ENCODE data around the gene NFATC2IP.

NFATC2IP gene

GRCh38 chr16:29007730-29008593 is 57.2 kb downstream of the NFATC2IP start:
- no peak for TF ChIP-seq CTCF (IDR thresholded peaks at IDR 0.05; ENCODE audit: insufficient read depth, low read length, missing control alignments)
- POLR2A ChIA-PET, result interaction anchor here (1.0 kb wide), 1 partner anchor 185 kb away, joined by 4 read pairs; the partner anchor contains the start of gene ATXN2L
- no peak for DNase-seq (ENCODE audit: low read depth, low spot score)
- no peak overlapping the region for H3K4me3 ChIP-seq (ENCODE audit: low read depth, low read length)
- CTCF ChIA-PET, result interaction anchor here (0.7 kb wide), 1 partner anchor 21 kb away, joined by 3 read pairs; no protein-coding TSS in a partner anchor

GRCh38 chr16:29009050-29009837 is 58.5 kb downstream of the NFATC2IP start:
- CTCF ChIA-PET, result interaction anchor here (1.3 kb wide), 1 partner anchor 10 kb away, joined by 3 read pairs; no protein-coding TSS in a partner anchor
- POLR2A ChIA-PET, result no interaction called here
- TF ChIP-seq CTCF (IDR thresholded peaks at IDR 0.05; ENCODE audit: insufficient read depth, low read length, missing control alignments), result no peak
- H3K4me3 ChIP-seq (ENCODE audit: low read depth, low read length), result no peak overlapping the region
- no peak for DNase-seq (ENCODE audit: low read depth, low spot score)

GRCh38 chr16:29009838-29010166 is 59.1 kb downstream of the NFATC2IP start:
- POLR2A ChIA-PET, result no interaction called here
- no peak overlapping the region for H3K4me3 ChIP-seq (ENCODE audit: low read depth, low read length)
- no peak for DNase-seq (ENCODE audit: low read depth, low spot score)
- CTCF ChIA-PET, result interaction anchor here (1.3 kb wide), 1 partner anchor 11 kb away, joined by 3 read pairs; no protein-coding TSS in a partner anchor
- no peak for TF ChIP-seq CTCF (IDR thresholded peaks at IDR 0.05; ENCODE audit: insufficient read depth, low read length, missing control alignments)

- no peak for DNase-seq (ENCODE audit: low read depth, low spot score)
- H3K4me3 ChIP-seq (ENCODE audit: low read depth, low read length), result no peak overlapping the region
- ChIA-PET CTCF (no interaction called here), POLR2A (interaction anchor here (0.6 kb wide), 1 partner anchor 951 kb away, joined by 3 read pairs; the partner anchor contains the start of gene TMEM219)
- TF ChIP-seq CTCF (IDR thresholded peaks at IDR 0.05; ENCODE audit: insufficient read depth, low read length, missing control alignments), result no peak
These were observed 60.4 kb downstream of the NFATC2IP start for GRCh38 chr16:29011112-29011511.

GRCh38 chr16:29011851-29012250 is 61.1 kb downstream of the NFATC2IP start:
- no peak for DNase-seq (ENCODE audit: low read depth, low spot score)
- CTCF ChIA-PET, result no interaction called here
- TF ChIP-seq CTCF (IDR thresholded peaks at IDR 0.05; ENCODE audit: insufficient read depth, low read length, missing control alignments), result no peak
- POLR2A ChIA-PET, result no interaction called here
- no peak overlapping the region for H3K4me3 ChIP-seq (ENCODE audit: low read depth, low read length)

Data from AG04449 (cell line).